PFSK-1 (cell line): ENCODE measurements around the gene PRR7.

ENCODE experiments used
- POLR2AphosphoS5 ChIP-seq: IDR thresholded peaks from 2 replicates; pipeline ENCODE4 v1.6.1; 2012; ENCODE audit warnings: low read depth, mild to moderate bottlenecking, control low read depth, low read length, moderate library complexity
- REST ChIP-seq, 2 experiments: IDR thresholded peaks; 2 replicates each; pipeline versions ENCODE4 v1.6.1 to v1.8.0; 2011 to 2012; ENCODE audit warnings: low read depth in 2 of 2, low read length in 2 of 2, control low read depth in 1 of 2, inconsistent platforms in 1 of 2, mild to moderate bottlenecking in 1 of 2, moderate library complexity in 1 of 2; ENCODE audit not compliant: insufficient read depth in 1 of 2
- SIN3A ChIP-seq: IDR thresholded peaks from 2 replicates; pipeline ENCODE4 v1.6.1; 2012; ENCODE audit warnings: mild to moderate bottlenecking, low read length, moderate library complexity, borderline replicate concordance; ENCODE audit not compliant: insufficient read depth
- TAF1 ChIP-seq: IDR thresholded peaks from 2 replicates; pipeline ENCODE4 v1.6.1; 2012; ENCODE audit warnings: low read length, control low read depth, borderline replicate concordance; ENCODE audit not compliant: insufficient read depth

- no peak for TF ChIP-seq TAF1
- TF ChIP-seq REST (IDR thresholded peaks at IDR 0.05; ENCODE audit: insufficient read depth in 1 of 2, low read depth in 2 of 2, low read length in 2 of 2), result no peak
- no peak for TF ChIP-seq POLR2AphosphoS5
- no peak for TF ChIP-seq SIN3A
Measured at GRCh38 chr5:177419046-177419445, 27.6 kb upstream of the PRR7 start.
